HG02943 (cell line): ENCODE results near the gene GLS.
"Not testable (repeated sequence)": the region's sequence is repeated elsewhere in the genome, so short reads cannot be mapped to it uniquely, and the experiment has no call there.

Experiments used
- ATAC-seq: cut with Tn5 transposase; IDR thresholded peaks from one replicate; pipeline ENCODE4 v1.9.1; 2021; ENCODE audit warnings: mild to moderate bottlenecking, low read depth, moderate library complexity; ENCODE audit not compliant: unreplicated experiment

Gene GLS

DNA sequence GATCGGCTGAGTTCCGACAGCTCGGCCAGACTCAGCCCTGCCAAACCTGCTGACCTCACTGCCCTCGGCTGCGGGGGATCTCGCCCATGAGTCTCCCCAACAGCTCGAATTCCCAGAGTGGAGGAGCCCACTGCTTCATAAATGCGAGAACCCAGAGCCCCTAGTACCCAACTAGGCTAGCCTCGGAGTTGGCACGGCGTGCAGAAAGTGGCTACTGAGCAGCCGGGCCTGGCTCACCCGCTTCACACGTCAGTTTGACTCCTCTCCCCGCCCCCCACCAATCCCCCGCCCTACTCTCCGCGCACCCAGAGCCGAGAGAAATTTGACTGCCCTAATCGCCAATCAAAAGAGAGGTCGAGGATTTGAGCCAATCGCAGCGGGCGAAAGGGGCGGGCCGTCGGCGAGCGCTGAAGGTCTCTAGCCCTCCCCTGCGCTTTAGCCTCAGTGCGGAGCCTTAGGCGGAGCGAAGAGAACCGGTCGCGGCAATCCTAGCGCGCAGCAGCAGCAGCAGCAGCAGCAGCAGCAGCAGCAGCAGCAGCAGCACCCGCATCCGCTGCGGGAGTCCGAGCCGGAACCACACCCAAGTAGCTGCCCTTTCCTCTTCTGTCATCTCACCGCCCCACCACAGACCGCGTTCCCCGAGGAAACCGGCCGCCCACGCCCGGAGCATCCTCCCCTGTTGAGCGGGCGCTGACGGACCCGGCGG, at the start of gene GLS:
GLS (plus strand) TSS at position 444 of the 706 bp plus-strand sequence. CDS start 264 bp downstream, outside the sequence.
- peak; percentile 80 for ATAC-seq

DNA sequence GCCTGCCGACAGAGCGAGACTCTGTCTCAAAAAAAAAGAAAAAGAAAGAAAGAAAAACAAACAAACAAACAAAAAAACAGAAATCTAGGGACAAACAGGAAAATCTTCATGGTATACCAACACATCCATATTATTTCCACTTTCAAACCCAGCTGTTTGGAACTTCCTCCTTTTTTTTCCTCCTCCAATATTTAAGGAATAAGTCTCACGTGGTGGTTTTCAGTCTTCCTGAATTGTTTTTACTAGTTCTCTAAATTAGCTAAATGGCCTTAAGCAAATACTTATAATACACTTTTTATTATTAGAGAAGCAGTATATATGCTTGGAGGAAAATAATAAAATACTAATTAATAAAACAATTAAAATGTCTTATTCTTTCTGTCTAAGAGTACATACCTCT, 48.7 kb upstream of the GLS start:
- no peak for ATAC-seq

DNA sequence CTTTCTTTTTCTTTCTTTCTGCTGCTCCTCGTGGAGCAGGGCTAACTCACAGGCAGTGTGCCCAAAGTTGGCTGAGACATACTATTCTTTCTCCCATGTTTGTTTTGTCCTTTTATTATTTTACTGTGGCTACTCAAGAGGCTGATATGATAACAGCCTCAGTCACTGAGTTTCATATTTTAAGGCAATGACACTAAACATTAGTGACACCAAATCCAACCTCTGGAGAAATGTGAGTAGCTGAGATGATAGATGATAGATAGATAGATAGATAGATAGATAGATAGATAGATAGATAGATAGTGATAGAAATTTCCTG, 45.8 kb upstream of the GLS start:
- no peak for ATAC-seq

DNA sequence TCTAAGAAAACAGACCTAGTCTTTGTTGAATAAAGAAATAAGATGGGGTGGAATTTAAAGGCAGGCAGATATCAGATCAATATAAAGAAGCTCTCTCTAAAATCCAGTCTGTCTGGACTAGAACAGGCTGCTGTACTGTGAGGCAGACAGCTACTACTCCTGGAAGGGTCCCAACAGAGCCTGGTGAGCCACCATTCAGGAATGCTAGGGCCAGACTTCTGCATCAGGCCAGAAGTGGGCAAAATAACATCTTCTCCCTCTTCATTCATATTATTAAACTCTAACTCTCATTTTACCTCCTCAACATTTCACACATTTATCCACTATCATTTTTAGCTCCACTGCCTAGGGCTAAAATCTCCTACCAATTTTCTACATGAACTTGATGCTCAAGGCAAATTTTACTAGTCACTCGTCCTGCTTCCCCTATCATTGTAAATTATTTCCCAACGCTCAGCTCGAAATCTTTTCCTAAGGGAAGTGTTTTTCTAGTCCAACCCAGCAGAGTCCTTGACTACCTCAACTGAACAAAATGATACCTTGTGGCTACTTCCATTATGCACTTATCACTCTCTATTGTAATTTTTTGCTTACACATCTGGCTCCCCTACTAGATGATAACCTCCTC, 45.2 kb upstream of the GLS start:
- no peak for ATAC-seq

DNA sequence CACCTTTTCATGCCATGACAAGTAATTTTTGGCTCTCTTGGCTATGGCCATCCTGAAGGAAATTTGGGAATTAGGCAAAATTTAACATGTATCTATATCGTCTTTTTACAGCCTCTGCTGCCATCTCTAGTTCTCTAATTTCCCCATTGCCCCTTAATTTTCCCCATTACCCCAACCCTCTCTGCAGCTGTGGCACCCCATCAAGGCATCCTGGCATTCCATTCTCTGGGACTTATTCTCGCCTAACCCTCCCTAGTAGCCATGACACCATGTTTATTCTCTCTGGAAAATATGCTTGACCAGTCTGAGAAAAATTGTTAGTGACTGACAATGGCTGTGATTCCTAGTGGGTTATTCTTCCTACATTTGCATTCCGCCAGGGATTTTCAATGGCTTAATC, 43.9 kb upstream of the GLS start:
- ATAC-seq, result no peak

DNA sequence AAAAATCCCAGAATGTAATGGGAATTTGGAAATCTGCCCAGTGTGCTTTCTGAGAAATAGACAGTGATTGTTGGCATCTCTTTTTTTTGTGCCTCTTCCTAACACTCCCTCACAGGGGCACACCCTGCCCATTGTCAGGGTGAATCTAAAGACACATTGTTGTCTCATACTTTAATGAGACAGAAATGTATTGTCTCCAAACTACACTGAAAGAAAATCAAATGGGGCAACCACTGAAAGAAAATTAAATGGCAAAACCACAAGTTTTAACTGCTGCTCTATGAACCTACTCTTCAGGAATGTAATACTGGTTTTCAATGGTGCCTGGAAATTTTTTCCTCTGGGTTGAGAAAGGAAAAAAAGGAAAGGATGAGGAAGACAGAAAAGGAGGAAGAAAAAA, 43.2 kb upstream of the GLS start:
- ATAC-seq, result no peak

DNA sequence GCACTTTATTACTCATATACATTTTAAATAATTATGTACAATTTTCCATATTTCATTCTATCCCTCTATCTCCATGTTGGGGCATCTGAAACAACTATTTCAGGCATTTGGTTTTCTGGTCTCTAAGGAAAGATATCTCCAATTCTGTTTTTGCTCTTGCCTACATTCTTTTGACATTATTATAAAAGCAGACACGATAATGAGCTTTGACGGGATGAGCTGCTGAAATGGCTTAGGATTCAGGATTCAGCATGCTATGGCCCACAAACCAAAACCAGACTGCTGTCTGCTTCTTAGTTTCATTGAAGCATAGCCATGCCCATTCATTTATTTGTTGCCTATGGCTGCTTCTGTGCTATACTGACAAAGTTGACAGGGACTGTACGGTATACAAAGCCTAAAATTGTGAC, 42.7 kb upstream of the GLS start:
- ATAC-seq, result no peak

DNA sequence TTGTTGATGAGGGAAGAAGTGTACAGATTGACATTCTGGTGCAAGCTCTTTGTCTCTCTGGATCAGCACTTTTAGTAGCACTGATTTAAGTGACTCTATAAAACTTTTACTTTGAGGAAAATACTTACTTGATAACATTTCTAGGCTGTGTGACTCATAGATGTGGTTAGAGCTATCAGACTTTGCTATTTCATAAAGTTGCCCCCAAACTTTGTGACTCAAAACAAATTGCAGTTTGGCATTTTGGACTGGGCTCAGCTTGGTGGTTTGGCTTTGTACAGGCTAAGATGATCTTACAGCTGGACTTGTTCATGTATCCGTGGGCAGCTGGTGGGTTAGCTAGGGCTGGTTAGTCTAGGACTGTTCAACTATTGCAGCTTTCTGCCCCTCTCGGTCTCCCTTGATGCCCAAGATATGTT, 42.1 kb upstream of the GLS start:
- ATAC-seq, result no peak

DNA sequence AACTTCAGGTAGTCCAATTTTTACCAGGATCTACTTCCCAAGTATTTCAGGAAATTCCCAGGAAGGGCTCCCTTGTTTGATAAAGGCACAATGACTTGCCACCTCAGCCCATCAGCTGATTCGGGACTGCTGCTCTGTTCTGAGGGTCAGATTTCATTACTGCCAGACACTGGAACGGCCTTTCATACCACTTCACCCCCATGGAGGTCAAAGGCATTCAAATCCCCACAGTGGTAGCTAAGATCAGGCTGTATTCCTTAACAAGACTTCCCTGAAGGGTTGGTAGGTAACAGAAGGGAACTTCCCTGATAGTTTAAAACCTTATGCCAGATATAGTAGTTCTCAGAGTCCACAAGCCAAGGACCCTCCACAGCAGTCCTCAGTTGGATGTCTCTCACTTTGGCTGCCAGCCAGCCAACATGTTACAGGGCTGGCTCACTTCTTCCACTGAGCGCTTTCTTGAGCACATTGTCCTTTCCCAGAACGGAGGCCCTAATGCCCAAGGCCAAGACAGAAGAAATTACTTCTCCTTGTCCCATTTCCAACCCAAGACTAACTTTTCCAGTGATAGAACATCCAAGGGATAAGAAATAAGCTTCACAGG, 40.0 kb upstream of the GLS start:
- ATAC-seq, result no peak

DNA sequence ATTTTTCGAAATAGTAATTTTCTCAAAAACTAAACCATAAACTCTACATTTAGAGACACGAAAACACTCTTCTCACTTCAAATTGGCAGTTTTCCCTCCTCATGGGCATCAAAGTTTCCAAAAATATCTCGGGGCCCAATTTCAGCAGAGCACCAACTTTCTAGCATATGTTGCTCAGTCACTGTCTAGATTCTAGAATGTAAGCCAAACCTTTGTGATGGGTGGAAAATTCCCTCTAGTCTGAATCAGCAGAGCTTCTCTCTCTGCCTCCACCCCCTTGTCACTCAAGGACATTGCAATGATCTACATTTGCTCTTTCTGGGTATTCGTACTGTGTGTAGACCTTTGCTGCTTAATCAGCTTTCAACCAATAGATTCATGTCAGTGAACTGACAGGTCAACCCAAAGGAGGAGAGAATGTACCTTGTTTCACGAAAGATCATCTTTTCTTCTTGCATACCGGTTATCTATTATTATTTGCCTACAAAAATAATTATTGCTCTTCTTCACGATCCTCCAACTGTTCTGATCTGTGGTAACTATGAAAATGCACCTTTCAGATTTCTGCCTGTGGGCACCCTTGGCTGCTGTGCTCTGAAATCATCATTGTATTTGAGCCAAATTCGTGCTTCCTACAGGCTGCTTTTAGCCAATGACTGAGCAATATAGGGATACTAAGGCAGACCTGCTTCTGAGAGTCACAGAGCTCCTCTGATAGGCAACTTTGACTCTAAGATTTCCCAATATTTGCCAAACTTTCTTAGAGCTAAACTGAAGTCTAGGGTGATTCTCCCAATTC, 38.7 kb upstream of the GLS start:
- ATAC-seq, result no peak

DNA sequence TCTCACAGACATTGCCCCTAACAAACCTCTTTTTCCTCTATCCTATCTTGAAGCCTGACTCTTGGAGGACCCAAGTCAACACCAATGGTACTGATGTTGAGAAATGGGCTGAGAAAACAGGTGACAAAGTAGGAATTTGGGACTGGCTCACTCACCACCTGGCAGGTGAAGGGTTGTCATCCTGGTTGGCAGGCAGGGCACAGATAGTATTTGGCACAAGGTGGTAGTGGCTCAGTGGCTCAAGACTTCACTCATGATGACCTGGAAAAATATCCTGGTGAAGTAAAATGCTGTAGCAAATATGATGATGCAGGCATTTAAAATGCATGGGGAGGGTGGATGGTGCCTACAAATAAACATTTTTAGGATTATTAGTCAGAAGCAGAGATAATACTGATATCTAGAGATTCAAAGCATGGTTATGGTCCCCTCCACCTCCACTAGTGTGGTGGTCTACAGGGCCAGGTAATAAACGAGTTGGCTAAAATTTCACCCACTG, 38.0 kb upstream of the GLS start:
- no peak for ATAC-seq

DNA sequence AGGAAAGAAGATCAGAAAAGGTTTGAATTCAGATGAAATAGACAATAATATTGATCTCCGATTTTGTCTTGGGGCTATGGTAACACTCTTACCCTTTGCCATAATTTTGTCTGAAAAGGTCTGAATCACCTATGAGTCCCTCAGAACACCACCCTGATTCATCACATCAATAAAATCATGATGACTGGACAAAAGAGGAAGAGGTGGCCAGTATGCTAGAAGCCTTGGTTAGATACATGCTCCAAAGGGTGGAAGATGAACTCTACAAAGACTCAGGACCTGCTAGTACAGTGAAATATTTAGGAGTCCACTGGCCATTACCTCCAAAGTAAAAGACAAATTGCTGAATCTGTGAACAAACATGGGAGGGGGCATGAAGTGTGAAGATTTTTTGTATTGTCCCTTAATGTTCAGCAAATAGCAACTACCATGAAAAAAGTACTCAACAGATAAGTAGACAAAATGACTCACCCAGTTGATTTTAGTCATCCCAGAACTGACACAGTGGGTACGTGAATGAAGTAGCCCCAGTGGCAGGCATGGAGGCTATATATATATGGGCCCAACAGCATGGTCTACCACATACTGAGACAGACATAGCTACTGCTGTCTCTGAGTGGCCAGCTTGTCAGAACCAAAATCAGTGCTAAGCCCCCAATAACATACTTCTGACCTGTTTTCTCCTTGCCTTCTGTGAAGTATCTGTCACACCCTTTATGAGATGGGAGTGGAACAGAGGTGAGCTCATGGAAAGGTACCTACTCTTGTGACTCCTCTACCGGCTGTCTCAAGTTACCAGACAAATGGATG, 36.5 kb upstream of the GLS start:
- ATAC-seq, result peak; percentile 74

DNA sequence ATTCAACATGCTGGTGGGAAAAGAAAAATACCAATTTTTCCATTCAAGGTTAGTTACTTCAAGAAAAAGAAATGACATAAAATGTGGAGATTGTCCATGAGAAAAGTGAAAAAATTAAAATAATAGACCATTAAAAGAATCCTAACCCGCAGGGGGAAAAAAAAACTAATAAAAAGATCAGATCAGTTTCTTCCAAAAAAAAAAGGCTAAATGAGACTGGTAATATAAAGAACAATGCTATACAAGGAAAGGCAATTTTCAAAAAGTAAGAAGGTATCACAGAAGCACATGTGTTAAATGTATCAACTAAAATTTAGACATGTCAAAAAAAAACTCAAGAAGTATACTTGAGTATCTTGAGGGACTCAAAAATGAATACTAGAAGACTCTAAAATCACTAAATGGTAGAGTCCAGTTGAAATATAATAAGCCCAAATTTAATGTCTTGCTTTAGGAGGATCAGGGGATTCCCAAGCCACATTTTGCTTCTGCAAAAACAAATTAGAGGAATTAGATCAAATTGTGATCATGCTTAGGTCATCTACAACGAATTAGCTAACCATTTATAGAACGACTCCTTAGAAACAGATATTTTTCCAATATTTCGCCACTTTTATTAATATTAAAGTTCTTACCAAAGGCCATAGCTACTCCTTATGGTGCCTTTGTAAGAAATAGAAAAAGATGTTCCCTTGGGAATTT, 35.8 kb upstream of the GLS start:
- ATAC-seq, result no peak

DNA sequence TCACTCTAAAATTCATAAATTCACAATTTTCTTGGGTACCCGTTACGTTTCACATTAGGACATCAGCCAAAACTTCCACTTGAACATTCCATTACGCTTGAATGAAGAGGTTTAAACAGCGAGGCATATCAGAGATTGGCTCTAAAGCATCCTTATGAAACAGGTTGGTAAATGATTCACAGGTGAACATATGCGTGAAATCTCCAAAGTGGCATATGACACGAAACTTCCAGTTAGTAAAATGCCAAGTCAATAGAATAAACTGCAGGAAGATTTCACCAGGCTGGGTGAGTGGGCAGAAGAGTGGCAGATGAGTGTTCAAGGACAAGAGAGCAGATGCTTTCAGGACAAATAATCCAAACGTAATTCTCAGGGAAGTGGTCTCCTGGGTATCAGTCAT, 33.9 kb upstream of the GLS start:
- no peak for ATAC-seq

DNA sequence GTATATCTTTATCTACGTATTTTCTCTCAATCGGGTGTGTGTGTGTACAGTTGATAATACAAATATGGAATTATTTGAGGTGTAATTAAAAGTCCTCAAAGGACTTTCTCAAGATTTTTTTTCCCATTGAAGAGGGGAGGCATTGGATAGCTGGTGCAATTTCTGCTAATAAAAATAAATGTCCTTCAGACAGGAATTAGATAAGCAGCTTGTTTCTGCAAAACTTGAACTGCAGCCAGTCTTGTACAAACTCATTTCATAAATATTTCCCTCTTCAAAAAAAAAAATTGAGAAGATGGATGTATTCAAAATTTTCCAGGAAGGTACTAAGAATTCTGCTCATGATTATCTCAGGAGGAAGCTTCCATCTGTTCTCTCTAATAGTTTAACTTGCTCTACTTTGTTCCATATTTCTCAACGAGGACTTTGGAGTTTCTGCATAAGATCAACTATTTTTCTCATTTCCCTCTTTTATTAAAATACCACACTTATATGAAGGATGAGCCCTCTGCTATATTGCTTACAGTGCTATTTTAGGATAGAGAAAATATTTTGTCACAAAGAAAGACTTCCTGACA, 33.0 kb upstream of the GLS start:
- ATAC-seq, result no peak

DNA sequence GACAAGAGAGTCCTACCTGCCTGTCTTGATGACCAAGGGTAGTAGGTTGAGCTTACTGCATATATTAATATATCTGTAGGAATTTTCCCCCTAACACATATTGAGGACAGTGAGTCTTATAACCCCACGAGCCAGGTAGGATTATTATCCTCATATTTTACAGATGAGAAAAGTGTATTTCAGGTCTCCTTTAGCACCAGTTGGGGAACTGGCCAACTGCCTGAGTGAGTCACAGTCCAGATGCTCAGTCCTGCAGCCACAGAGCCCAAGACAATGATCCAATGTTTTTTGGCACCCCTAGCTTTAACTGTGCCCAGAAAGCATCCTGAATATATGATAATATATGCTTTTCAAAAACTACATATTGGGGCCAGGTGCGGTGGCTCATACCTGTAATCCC, 30.8 kb upstream of the GLS start:
- ATAC-seq, result no peak

DNA sequence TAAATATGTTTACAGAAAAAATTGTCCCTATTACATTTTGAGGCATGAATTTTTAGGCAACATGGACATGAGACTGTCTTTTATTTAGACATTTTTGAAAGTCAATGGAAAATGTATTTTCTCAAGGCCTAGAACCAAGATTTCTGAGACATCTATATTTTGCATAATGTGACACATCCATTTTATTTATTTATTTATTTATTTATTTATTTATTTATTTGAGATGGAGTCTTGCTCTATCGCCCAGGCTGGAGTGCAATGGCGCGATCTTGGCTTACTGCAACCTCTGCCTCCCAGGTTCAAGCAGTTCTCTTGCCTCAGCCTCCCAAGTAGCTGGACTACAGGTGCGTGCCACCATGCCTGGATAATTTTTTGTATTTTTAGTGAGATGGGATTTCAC, 27.6 kb upstream of the GLS start:
- not testable (repeated sequence) for ATAC-seq

DNA sequence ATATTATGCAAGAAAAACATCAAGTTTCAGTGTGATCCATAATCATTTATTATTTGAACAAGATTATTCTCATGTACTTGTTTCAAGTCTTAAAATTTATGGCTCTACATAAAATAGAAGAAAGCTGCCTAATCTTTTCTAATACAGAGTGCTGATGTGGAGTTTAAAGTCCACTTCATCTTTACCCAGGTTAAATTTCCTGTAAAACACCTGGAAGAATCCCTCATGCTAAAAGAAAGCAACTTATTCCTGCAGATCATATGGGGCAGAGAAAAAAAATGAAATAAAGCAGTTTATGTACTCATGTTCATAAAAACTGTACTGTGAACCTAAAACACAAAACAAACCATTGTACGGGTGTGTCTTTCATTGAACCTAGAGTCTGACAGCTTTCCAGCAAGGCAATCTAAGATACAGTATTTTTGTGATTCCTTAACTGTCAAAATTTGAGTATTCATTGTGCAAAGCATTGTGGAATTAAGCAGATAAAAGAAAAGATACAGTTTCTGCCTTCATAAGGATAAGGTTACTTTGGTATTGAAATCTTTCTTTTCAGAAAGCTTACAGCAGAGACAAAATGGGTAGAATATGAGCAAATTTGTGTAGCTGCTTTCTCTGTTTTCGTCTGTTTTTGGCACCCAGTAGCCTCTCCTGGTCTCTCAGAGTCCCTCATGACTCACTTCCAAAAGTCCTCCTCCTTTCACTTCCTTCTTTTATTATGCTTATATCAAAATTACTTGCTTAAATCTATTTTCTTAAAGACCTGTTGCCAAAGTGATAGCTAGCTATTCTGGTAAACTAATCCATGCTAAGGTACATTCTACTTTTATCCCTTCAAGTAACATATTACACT, 26.9 kb upstream of the GLS start:
- ATAC-seq, result no peak

DNA sequence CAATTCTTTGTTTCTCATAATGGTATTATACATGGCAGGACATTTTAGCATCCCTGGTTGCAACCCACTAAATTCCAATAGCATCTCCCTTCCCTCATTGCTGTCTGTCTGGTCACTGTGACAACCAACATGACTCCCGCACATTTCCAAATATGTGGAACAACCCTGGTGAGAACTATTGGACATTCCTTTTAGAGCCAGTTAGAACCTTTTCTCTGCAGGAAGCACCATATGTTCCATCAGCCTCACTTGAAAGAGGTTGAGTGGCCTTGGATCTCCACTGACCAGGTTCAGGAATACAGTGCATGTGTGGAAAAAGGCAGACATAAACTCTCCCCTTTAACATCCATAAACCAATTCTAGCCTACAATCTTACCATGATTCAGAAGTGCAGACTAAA, 25.9 kb upstream of the GLS start:
- ATAC-seq, result no peak
